Endothelial cell of umbilical vein (primary cell): ENCODE data around the gene SATB1. TPM values are rescaled to one million over a fixed set of nuclear protein-coding genes. Genes with fewer than 3 reads are reported as not detected.

ENCODE experiments used
- BruUV-seq: library from RNA; stranded (reverse); fragments of 400-500 nt; replicated peaks from 2 replicates; lab custom pipeline; 2021; lab: Mats Ljungman, UMichigan
- CTCF ChIA-PET: fragments of 300-600, 350-600 bp; sonication (Branson Sonifier 250); formaldehyde crosslinking; loops from one replicate; lab custom pipeline; 2021; ENCODE audit warnings: antibody characterized with exemption, inconsistent platforms; lab: Charles Lee
- POLR2A ChIA-PET: fragments of 300-600, 350-600 bp; sonication (Branson Sonifier 250); formaldehyde crosslinking; loops from one replicate; lab custom pipeline; 2021; ENCODE audit warnings: antibody characterized with exemption, inconsistent platforms; lab: Charles Lee
- DNase-seq: peaks from one replicate; pipeline ENCODE4 v3.0.0-alpha.2; 2011; ENCODE audit warnings: low read depth, low spot score
- FAIRE-seq: peaks from 2 replicates; lab custom pipeline; 2011; peaks lifted over from hg19 to GRCh38; lab: Jason Lieb, UNC
- H2AFZ ChIP-seq: 2 replicates; pipeline ENCODE4 v1.6.0; 2012; ENCODE audit warnings: low read depth, low read length, control low read depth, inconsistent platforms
- H3K27ac ChIP-seq: 2 replicates; pipeline ENCODE4 v1.5.1; 2011; ENCODE audit warnings: low read depth, mild to moderate bottlenecking, control low read depth, low read length, moderate library complexity; ENCODE audit not compliant: insufficient read depth
- H3K27me3 ChIP-seq, 2 experiments: 2 replicates each; pipeline versions ENCODE4 v1.6.0 to v1.6.1; 2011; ENCODE audit warnings: low read length in 2 of 2, mixed read lengths in 1 of 2; ENCODE audit not compliant: control insufficient read depth in 2 of 2, insufficient read depth in 2 of 2
- H3K36me3 ChIP-seq, 2 experiments: 2 replicates in 1 of 2; 3 replicates in 1 of 2; pipeline ENCODE4 v1.5.1; 2011; ENCODE audit warnings: low read length in 2 of 2, mild to moderate bottlenecking in 1 of 2, moderate library complexity in 1 of 2; ENCODE audit not compliant: control insufficient read depth in 2 of 2, insufficient read depth in 2 of 2; ENCODE audit errors: extremely low read depth in 1 of 2
- H3K4me1 ChIP-seq: 3 replicates; pipeline ENCODE4 v1.5.1; 2011; ENCODE audit warnings: mild to moderate bottlenecking, low read length; ENCODE audit not compliant: control insufficient read depth, insufficient read depth; ENCODE audit errors: extremely low read depth
- H3K4me2 ChIP-seq: 2 replicates; pipeline ENCODE4 v1.6.1; 2011; ENCODE audit warnings: low read length, control low read depth, mixed read lengths; ENCODE audit not compliant: insufficient read depth
- H3K4me3 ChIP-seq, 3 experiments: fragments of 200-600 bp in 1 of 3; sonication (generic), shearing (Covaris generic) in 1 of 3; replicated peaks in 1 of 3; 2 replicates each; pipeline ENCODE4 v1.5.1; 2011 to 2016; ENCODE audit warnings: control low read depth in 3 of 3, low read length in 3 of 3, mild to moderate bottlenecking in 2 of 3, inconsistent platforms in 1 of 3, low read depth in 1 of 3, moderate library complexity in 1 of 3; ENCODE audit not compliant: insufficient read depth in 1 of 3
- H3K79me2 ChIP-seq: 2 replicates; pipeline ENCODE4 v1.6.0; 2012; ENCODE audit warnings: low read length, inconsistent platforms; ENCODE audit not compliant: control insufficient read depth, insufficient read depth
- H3K9ac ChIP-seq: replicated peaks from 2 replicates; pipeline ENCODE3; 2011; ENCODE audit warnings: low read length, control low read depth; ENCODE audit not compliant: insufficient read depth; ENCODE audit errors: extremely low read depth
- H3K9me1 ChIP-seq: replicated peaks from 3 replicates; pipeline ENCODE4 v1.6.0; 2011; ENCODE audit warnings: mild to moderate bottlenecking, low read length; ENCODE audit not compliant: control insufficient read depth, insufficient read depth; ENCODE audit errors: extremely low read depth
- H3K9me3 ChIP-seq: replicated peaks from 2 replicates; pipeline ENCODE4 v1.5.1; 2012; ENCODE audit warnings: low read length, inconsistent platforms; ENCODE audit not compliant: control insufficient read depth, insufficient read depth
- H4K20me1 ChIP-seq: replicated peaks from 2 replicates; pipeline ENCODE3; 2011; ENCODE audit warnings: mild to moderate bottlenecking, low read length; ENCODE audit not compliant: control insufficient read depth, insufficient read depth; ENCODE audit errors: extremely low read depth
- EZH2 ChIP-seq: IDR thresholded peaks from 2 replicates; pipeline ENCODE4 v1.6.1; 2012; ENCODE audit warnings: borderline replicate concordance, low read depth, mild to moderate bottlenecking, moderate library complexity, low read length, inconsistent platforms; ENCODE audit not compliant: severe bottlenecking
- FOS ChIP-seq: IDR thresholded peaks from 2 replicates; pipeline ENCODE4 v1.6.1; 2011; ENCODE audit warnings: mild to moderate bottlenecking, low read length, moderate library complexity, borderline replicate concordance; ENCODE audit not compliant: insufficient read depth
- GATA2 ChIP-seq: IDR thresholded peaks from 2 replicates; pipeline ENCODE4 v1.7.0; 2011; ENCODE audit warnings: low read depth, mild to moderate bottlenecking, moderate library complexity, mixed read lengths, low read length; ENCODE audit not compliant: insufficient read length, insufficient read depth
- JUN ChIP-seq: IDR thresholded peaks from 2 replicates; pipeline ENCODE4 v1.6.1; 2011; ENCODE audit warnings: borderline replicate concordance, low read depth; ENCODE audit not compliant: insufficient read length, insufficient read depth
- MAX ChIP-seq: IDR thresholded peaks from 2 replicates; pipeline ENCODE4 v1.6.1; 2011; ENCODE audit not compliant: insufficient read depth, insufficient read length
- MYC ChIP-seq: IDR thresholded peaks from one replicate; pipeline ENCODE4 v1.6.1; 2011; ENCODE audit warnings: mild to moderate bottlenecking, low read depth, low read length
- POLR2A ChIP-seq: IDR thresholded peaks from 2 replicates; pipeline ENCODE4 v1.6.1; 2012; ENCODE audit warnings: low read depth, mild to moderate bottlenecking, control low read depth, low read length
- POLR2AphosphoS5 ChIP-seq: IDR thresholded peaks from 2 replicates; pipeline ENCODE4 v1.6.1; 2012; ENCODE audit warnings: low read depth, mild to moderate bottlenecking, control low read depth, low read length, moderate library complexity; ENCODE audit not compliant: insufficient read depth
- dilution Hi-C: fragments of 300-500 bp; cut with MboI; formaldehyde crosslinking; loops from one replicate; pipeline ENCODE4 v1.15.0; 2019; ENCODE audit warnings: low sequenced_read_pairs; ENCODE audit not compliant: extremely low pct_ligation_motif_present
- intact Hi-C: fragments of 100-400 bp; cut with micrococcal nuclease; formaldehyde crosslinking; loops from one replicate; pipeline ENCODE4 v1.10.0; 2022
- polyA plus RNA-seq, 4 experiments: library from polyadenylated mRNA; depleted of rRNA in 3 of 4; stranded (reverse) in 3 of 4; unstranded in 1 of 4; fragments of >200 nt; gene quantifications; 2 replicates each; pipeline versions ENCODE4 v1.2.1 to v1.2.3, GENCODE V29; 2011 to 2012; ENCODE audit warnings: missing spikeins in 1 of 4
- total RNA-seq: library from RNA; stranded (reverse); gene quantifications from 2 replicates; pipeline ENCODE4 v1.2.3, GENCODE V29; 2021
- TF ChIP-seq, protein P1 (sequence below), 2 donors: IDR thresholded peaks; 1 replicate in 1 of 2; 2 replicates in 1 of 2; pipeline ENCODE4 v1.5.1; 2011; ENCODE audit warnings: low read length in 2 of 2, mild to moderate bottlenecking in 2 of 2, moderate library complexity in 2 of 2, control low read depth in 1 of 2, inconsistent platforms in 1 of 2, low read depth in 1 of 2; ENCODE audit not compliant: insufficient read depth in 1 of 2; ENCODE audit errors: extremely low read depth in 1 of 2

Gene SATB1
- total and polyA plus RNA-seq, 2 donors (not counting 3 experiments of a cell fraction or from before 2014, with no cell fraction given), result 3.9 to 6.2 TPM

DNA sequence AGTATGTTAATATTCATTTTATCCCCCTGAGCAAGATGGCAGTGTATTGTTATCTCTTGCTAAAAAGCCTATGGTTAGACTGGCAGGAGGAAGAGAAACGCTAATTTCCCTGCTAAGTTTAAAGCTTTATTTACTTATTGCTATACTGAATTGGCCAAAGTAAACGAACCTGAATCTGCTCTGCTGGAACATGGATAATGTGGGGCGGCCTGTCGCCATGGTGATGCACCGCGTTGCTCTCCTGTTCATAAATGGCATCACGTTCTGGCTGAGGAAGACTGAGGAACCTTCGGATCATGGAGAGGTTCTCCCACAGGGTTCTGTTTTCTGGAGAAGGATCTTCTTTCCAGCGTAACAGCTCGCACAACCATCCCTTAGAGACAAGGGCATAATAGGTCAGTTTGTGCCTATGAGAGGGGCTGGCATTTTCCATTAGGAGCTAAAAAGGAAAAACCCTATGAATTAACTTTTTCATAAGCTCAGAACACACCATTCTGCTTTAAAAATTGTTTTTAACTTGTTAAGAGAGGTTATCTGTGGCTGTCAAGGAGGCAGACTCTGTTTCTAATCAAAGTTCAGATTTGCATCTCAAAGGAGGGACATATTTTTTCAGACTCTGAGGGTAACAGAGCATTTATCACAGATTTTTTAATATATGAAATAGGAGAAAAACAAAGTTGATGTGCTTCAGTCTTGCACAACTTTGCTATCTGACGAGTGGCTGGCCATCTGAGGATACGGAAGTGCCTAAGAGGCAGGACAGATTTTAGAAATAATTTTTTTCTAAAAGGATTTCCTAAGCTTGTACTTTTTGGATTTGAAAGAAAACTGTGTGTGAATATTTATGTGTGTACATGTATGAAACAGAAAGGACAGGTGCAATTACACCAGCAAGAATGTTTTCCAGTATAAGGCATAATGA, 73.1 kb downstream of the SATB1 start:
- H3K4me3 ChIP-seq, result no peak overlapping the region
- POLR2A ChIA-PET, result no interaction called here
- H3K27ac ChIP-seq, result no peak overlapping the region
- intact Hi-C loops, result no loop called here
- no peak for FAIRE-seq
- dilution Hi-C loops, result no loop called here
- no peaks in the 10 kb centered on the region for H3K4me1 ChIP-seq
- H3K36me3 ChIP-seq, result no peaks in the 10 kb centered on the region
- BruUV-seq, result no TSS peak
- no peak overlapping the region for H3K9ac ChIP-seq
- CTCF ChIA-PET, result no interaction called here
- no peak overlapping the region for H2AFZ ChIP-seq
- H3K79me2 ChIP-seq, result no peaks in the 10 kb centered on the region
- H3K4me2 ChIP-seq, result no peak overlapping the region
- H4K20me1 ChIP-seq, result no peaks in the 10 kb centered on the region
- H3K27me3 ChIP-seq, result no peaks in the 10 kb centered on the region
- no peak for DNase-seq
- TF ChIP-seq POLR2AphosphoS5 (no peak), MAX (no peak), POLR2A (no peak), EZH2 (no peak), GATA2 (no peak), FOS (no peak), JUN (no peak), MYC (no peak)
- TF ChIP-seq, protein P1, sequence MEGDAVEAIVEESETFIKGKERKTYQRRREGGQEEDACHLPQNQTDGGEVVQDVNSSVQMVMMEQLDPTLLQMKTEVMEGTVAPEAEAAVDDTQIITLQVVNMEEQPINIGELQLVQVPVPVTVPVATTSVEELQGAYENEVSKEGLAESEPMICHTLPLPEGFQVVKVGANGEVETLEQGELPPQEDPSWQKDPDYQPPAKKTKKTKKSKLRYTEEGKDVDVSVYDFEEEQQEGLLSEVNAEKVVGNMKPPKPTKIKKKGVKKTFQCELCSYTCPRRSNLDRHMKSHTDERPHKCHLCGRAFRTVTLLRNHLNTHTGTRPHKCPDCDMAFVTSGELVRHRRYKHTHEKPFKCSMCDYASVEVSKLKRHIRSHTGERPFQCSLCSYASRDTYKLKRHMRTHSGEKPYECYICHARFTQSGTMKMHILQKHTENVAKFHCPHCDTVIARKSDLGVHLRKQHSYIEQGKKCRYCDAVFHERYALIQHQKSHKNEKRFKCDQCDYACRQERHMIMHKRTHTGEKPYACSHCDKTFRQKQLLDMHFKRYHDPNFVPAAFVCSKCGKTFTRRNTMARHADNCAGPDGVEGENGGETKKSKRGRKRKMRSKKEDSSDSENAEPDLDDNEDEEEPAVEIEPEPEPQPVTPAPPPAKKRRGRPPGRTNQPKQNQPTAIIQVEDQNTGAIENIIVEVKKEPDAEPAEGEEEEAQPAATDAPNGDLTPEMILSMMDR (IDR thresholded peaks at IDR 0.05; ENCODE audit: extremely low read depth in 1 of 2, insufficient read depth in 1 of 2, low read depth in 1 of 2, low read length in 2 of 2), result no peak
- no peaks in the 10 kb centered on the region for H3K9me1 ChIP-seq
- no peaks in the 10 kb centered on the region for H3K9me3 ChIP-seq
